AG09309 (cell line): ENCODE results near the gene STAB1.

Source experiments
- DNase-seq: peaks from one replicate; pipeline ENCODE4 v3.0.0-alpha.2; 2010; ENCODE audit warnings: low read depth
- H3K4me3 ChIP-seq: 2 replicates; pipeline ENCODE4 v1.5.1; 2011; ENCODE audit warnings: mild to moderate bottlenecking, low read depth, low read length, moderate library complexity; ENCODE audit not compliant: control insufficient read depth
- CTCF ChIP-seq: IDR thresholded peaks from 2 replicates; pipeline ENCODE4 v1.5.1; 2011; ENCODE audit warnings: mild to moderate bottlenecking, low read depth, low read length, inconsistent platforms; ENCODE audit not compliant: insufficient read depth, control insufficient read depth; ENCODE audit errors: missing control alignments

STAB1 gene

GRCh38 chr3:52502808-52503350 is 7.7 kb downstream of the STAB1 start:
- no peak overlapping the region for H3K4me3 ChIP-seq
- TF ChIP-seq CTCF, result no peak
- no peak for DNase-seq

GRCh38 chr3:52503788-52504424 is 8.8 kb downstream of the STAB1 start:
- no peak for TF ChIP-seq CTCF
- H3K4me3 ChIP-seq, result no peak overlapping the region
- DNase-seq, result no peak

GRCh38 chr3:52504977-52505376 is 9.8 kb downstream of the STAB1 start:
- no peak overlapping the region for H3K4me3 ChIP-seq
- TF ChIP-seq CTCF, result no peak
- DNase-seq, result no peak

GRCh38 chr3:52506266-52506966 is 11.3 kb downstream of the STAB1 start:
- no peak for TF ChIP-seq CTCF
- DNase-seq, result no peak
- H3K4me3 ChIP-seq, result no peak overlapping the region

- TF ChIP-seq CTCF, result no peak
- no peak for DNase-seq
- no peak overlapping the region for H3K4me3 ChIP-seq
These were observed 12.2 kb downstream of the STAB1 start for GRCh38 chr3:52507359-52507758.

GRCh38 chr3:52509753-52510328 is 14.7 kb downstream of the STAB1 start:
- no peak for TF ChIP-seq CTCF
- no peak for DNase-seq
- H3K4me3 ChIP-seq, result no peak overlapping the region
